ENCODE measurements around the gene RNF34. TPM values are rescaled to one million over a fixed set of nuclear protein-coding genes. Genes with fewer than 3 reads are reported as not detected.

RNF34 gene
- total and polyA plus RNA-seq, 4 donors: 13.9 to 49.2 (median 31.8) TPM

DNA sequence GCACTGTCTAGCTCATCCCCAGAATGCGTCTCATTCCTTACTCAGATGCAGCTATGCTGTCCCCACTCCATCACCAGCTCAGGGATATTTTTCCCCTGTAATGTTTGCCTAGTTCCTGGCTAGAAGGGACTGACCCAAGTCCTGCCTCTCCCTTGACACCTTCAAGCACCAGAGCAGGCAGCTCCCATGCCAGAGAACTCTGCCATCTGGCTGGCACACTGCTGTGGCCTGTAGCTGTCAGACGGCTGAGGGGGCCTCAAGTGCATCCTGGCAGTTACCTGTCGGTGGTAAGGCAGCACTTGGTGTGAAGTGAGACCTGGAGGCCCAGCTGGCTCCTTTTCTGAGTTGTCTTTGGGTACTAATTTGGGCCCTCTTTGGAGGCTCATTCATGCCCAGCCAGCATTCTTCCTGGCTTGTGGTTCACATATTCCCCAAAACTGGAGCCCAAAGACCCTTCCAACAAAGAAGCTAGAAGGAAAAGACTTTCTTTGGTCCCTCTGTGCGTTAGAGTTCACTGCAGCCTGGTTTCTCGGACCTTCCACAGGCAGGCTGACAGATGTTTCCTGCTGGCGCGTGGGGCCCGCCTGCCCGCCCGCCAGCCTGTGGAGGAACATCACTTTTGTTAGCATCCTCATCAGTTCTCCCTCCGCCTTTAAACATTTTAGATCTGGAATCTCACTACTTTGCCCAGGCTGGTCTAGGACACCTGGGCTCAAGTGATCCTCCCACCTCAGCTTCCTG lies 33.0 kb downstream of the RNF34 start:
- DNase-seq (no peak), ATAC-seq (ENCODE audit: insufficient read depth, low FRiP score) (no peak)
- no peak for TF ChIP-seq CTCF (IDR thresholded peaks at IDR 0.05; ENCODE audit: control extremely low read depth, extremely low read depth)
- no peak overlapping the region for H3K27ac ChIP-seq (ENCODE audit: low read depth in 1 of 2, low read length in 1 of 2)
- no peaks in the 10 kb centered on the region for H3K4me1 ChIP-seq (ENCODE audit: control insufficient read depth in 5 of 5, insufficient read depth in 5 of 5, low read length in 5 of 5)
- 45 to 80% methylated on average over 11 of the region's 11 CpGs for WGBS, 2 donors
- H3K4me3 ChIP-seq: no peak overlapping the region
- H3K9me3 ChIP-seq (ENCODE audit: control insufficient read depth in 4 of 4, insufficient read depth in 3 of 4, low read length in 3 of 4): peaks cover 0 to 2% (median 0%) of the 10 kb centered on the region in 4 donors
- peaks cover 31 to 53% (median 38%) of the 10 kb centered on the region in 4 donors for H3K36me3 ChIP-seq (ENCODE audit: control insufficient read depth in 4 of 4, insufficient read depth in 4 of 4, low read length in 4 of 4)
- H3K9ac ChIP-seq (ENCODE audit: insufficient read depth in 1 of 2, low read length in 2 of 2): no peak overlapping the region
- no peaks in the 10 kb centered on the region for H3K27me3 ChIP-seq (ENCODE audit: control insufficient read depth in 3 of 3, insufficient read depth in 3 of 3, low read length in 2 of 3)

DNA sequence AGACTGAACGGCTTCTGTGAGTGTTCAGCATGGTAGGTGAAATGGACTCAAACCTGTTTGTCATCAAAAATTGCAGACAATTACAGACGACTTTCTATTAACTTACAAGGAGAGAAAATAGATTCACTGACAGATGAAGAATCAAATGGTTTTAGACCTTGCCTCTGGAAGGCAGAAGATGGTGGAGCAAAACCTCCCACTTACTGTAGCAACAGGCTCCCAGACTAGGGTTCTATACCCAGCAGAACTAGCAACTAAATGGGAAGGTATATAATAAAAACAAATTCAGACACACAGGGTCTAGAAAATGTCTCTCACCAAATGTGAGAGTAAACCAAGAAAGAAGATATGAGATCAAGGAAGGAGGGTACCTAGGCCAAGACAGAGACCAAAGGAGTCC lies 36.8 kb downstream of the RNF34 start:
- H3K27me3 ChIP-seq (ENCODE audit: control insufficient read depth in 3 of 3, insufficient read depth in 3 of 3, low read length in 2 of 3): no peaks in the 10 kb centered on the region
- H3K9ac ChIP-seq (ENCODE audit: insufficient read depth in 1 of 2, low read length in 2 of 2): no peak overlapping the region
- H3K36me3 ChIP-seq (ENCODE audit: control insufficient read depth in 4 of 4, insufficient read depth in 4 of 4, low read length in 4 of 4): peaks cover 11 to 59% (median 47%) of the 10 kb centered on the region in 4 donors
- ATAC-seq (ENCODE audit: insufficient read depth, low FRiP score): no peak
- H3K9me3 ChIP-seq (ENCODE audit: control insufficient read depth in 4 of 4, insufficient read depth in 3 of 4, low read length in 3 of 4): peaks cover 0 to 2% (median 0%) of the 10 kb centered on the region in 4 donors
- H3K4me1 ChIP-seq (ENCODE audit: control insufficient read depth in 5 of 5, insufficient read depth in 5 of 5, low read length in 5 of 5): no peaks in the 10 kb centered on the region
- TF ChIP-seq CTCF (IDR thresholded peaks at IDR 0.05; ENCODE audit: control extremely low read depth, extremely low read depth): no peak
- H3K27ac ChIP-seq (ENCODE audit: low read depth in 1 of 2, low read length in 1 of 2): no peak overlapping the region
- WGBS, 2 donors: 62 to 89% methylated on average over 2 of the region's 2 CpGs
- no peak overlapping the region for H3K4me3 ChIP-seq
- no peak for DNase-seq

DNA sequence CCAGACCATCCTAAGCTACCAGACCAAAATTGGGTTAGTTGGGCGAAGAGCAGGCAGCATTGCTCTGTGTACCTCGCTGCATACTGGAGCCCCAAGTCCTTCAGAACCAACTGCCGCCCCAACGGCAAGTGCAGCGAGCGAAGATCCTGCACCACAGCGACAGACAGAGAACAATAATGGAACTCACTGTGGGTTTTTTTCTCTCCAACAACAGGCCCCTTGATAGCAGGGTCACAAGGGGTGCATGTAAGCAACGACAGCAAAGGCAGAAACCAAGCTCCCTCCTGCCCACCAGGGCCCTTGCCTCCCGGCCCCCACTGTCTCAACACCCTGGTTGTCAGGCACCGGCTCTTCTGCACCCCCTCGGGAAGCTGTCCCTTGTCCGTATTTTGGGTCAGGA lies 39.0 kb downstream of the RNF34 start:
- Histone ChIP-seq H3K36me3 (ENCODE audit: control insufficient read depth in 4 of 4, insufficient read depth in 4 of 4, low read length in 4 of 4) (peaks cover 7 to 55% (median 46%) of the 10 kb centered on the region in 4 donors), H3K4me3 (no peak overlapping the region), H3K27ac (ENCODE audit: low read depth in 1 of 2, low read length in 1 of 2) (no peak overlapping the region), H3K4me1 (ENCODE audit: control insufficient read depth in 5 of 5, insufficient read depth in 5 of 5, low read length in 5 of 5) (peaks cover 0 to 2% (median 0%) of the 10 kb centered on the region in 5 donors), H3K27me3 (ENCODE audit: control insufficient read depth in 3 of 3, insufficient read depth in 3 of 3, low read length in 2 of 3) (no peaks in the 10 kb centered on the region), H3K9ac (ENCODE audit: insufficient read depth in 1 of 2, low read length in 2 of 2) (no peak overlapping the region), H3K9me3 (ENCODE audit: control insufficient read depth in 4 of 4, insufficient read depth in 3 of 4, low read length in 3 of 4) (peaks cover 0 to 2% (median 0%) of the 10 kb centered on the region in 4 donors)
- DNase-seq (no peak), ATAC-seq (ENCODE audit: insufficient read depth, low FRiP score) (no peak)
- WGBS, 2 donors: 97 to 99% methylated on average over 12 of the region's 12 CpGs
- no peak for TF ChIP-seq CTCF (IDR thresholded peaks at IDR 0.05; ENCODE audit: control extremely low read depth, extremely low read depth)
